Smooth muscle cell (in vitro differentiated cells): ENCODE data around the gene FOXA2. TPM values are rescaled to one million over a fixed set of nuclear protein-coding genes. Genes with fewer than 3 reads are reported as not detected.

ENCODE experiments used
- DNase-seq: peaks from one replicate; lab custom pipeline; 2025; ENCODE audit not compliant: unreplicated experiment; lab: John Stamatoyannopoulos, UW
- H2AFZ ChIP-seq: fragments of 200-600 bp; sonication (generic); 2 replicates; pipeline ENCODE4 v1.6.0; 2016; ENCODE audit warnings: antibody characterized with exemption, low read depth, mild to moderate bottlenecking
- H3F3A ChIP-seq: fragments of 200-600 bp; sonication (generic); 2 replicates; pipeline ENCODE4 v1.6.0; 2017; ENCODE audit warnings: antibody characterized with exemption, low read depth
- H3K27ac ChIP-seq: fragments of 200-600 bp; sonication (generic); 2 replicates; pipeline ENCODE4 v1.5.1; 2016; ENCODE audit warnings: low read depth, mild to moderate bottlenecking
- H3K27me3 ChIP-seq: fragments of 200-600 bp; sonication (generic); 2 replicates; pipeline ENCODE4 v1.6.1; 2016; ENCODE audit warnings: low read depth, mild to moderate bottlenecking
- H3K36me3 ChIP-seq: fragments of 200-600 bp; sonication (generic); 2 replicates; pipeline ENCODE4 v1.5.1; 2016; ENCODE audit warnings: low read depth
- H3K4me1 ChIP-seq: fragments of 200-600 bp; sonication (generic); 2 replicates; pipeline ENCODE4 v1.5.1; 2016; ENCODE audit warnings: low read depth
- H3K4me2 ChIP-seq: fragments of 200-600 bp; sonication (generic); 2 replicates; pipeline ENCODE4 v1.6.0; 2016; ENCODE audit warnings: mild to moderate bottlenecking
- H3K4me3 ChIP-seq: fragments of 200-600 bp; sonication (generic); 2 replicates; pipeline ENCODE4 v1.5.1; 2016; ENCODE audit warnings: mild to moderate bottlenecking
- H3K79me2 ChIP-seq: fragments of 200-600 bp; sonication (generic); 2 replicates; pipeline ENCODE4 v1.6.0; 2016; ENCODE audit warnings: low read depth, mild to moderate bottlenecking
- H3K9ac ChIP-seq: fragments of 200-600 bp; sonication (generic); 2 replicates; pipeline ENCODE4 v1.6.0; 2016; ENCODE audit warnings: low read depth
- H3K9me3 ChIP-seq: fragments of 200-600 bp; sonication (generic); replicated peaks from 2 replicates; pipeline ENCODE4 v1.5.1; 2016; ENCODE audit warnings: low read depth
- H4K20me1 ChIP-seq: fragments of 200-600 bp; sonication (generic); 2 replicates; pipeline ENCODE4 v1.6.0; 2016; ENCODE audit warnings: low read depth
- CTCF ChIP-seq: fragments of 200-600 bp; sonication (generic); IDR thresholded peaks from 2 replicates; pipeline ENCODE4 v1.5.1; 2017; ENCODE audit warnings: borderline replicate concordance, mild to moderate bottlenecking, antibody characterized with exemption; ENCODE audit not compliant: insufficient read depth, poor library complexity, severe bottlenecking
- WGBS: methylation state at CpG from one replicate; pipeline ENCODE4 v1.1.7; 2016; ENCODE audit warnings: low lambda C conversion rate; 5-methylcytosine and 5-hydroxymethylcytosine counted together
- polyA plus RNA-seq: library from polyadenylated mRNA; unstranded; fragments of >200 nt; fragmentation: Nextera tagmentation; extraction: Ambion mirVana; gene quantifications from 2 replicates; pipeline ENCODE4 v1.2.1, GENCODE V29; 2016
- total RNA-seq: library from RNA; depleted of rRNA; stranded (reverse); fragments of >200 nt; gene quantifications from 2 replicates; pipeline ENCODE4 v1.2.3, GENCODE V29; 2014

FOXA2 gene
- total and polyA plus RNA-seq, 2 experiments from 2014 or later: not detected

DNA sequence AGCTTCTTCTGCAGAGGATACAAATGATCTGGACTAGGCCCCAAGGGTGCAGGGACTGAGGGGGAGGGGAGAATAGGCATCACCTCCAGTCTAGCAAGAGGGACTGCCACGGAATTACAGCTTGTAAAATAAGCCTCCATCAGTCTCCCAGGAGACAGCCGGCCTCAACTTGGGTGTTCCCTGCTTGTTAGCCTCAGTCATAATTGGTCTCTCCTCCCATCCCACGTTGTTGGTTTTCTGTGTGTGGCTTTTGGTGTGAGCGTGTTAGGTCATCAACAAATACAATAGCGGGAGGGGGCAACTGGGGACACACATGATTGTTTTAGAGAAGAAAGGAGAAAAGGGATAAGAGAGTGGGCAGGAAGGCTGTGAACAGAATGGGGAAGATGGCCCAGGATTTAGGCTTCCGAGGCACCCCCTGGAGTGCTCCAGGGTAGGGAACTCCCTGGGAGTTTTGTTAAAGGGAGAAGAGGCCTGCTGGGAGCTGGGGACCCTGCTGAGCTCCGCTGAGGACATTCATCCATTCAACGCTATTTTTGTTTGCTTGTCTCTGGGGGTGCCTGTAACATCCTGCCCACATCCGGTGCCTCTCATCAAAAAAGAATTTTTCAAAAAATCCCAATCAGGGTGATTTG, 9.2 kb downstream of the FOXA2 start:
- Histone ChIP-seq H2AFZ (no peak overlapping the region), H3K9ac (no peak overlapping the region), H3K4me3 (no peak overlapping the region), H3K79me2 (no peaks in the 10 kb centered on the region), H3K4me1 (peaks cover 21% of the 10 kb centered on the region), H3K27me3 (peaks cover 100% of the 10 kb centered on the region), H4K20me1 (no peaks in the 10 kb centered on the region), H3K27ac (no peak overlapping the region), H3F3A (no peaks in the 10 kb centered on the region), H3K4me2 (no peak overlapping the region), H3K9me3 (no peaks in the 10 kb centered on the region), H3K36me3 (no peaks in the 10 kb centered on the region)
- TF ChIP-seq CTCF: no peak
- no peak for DNase-seq
- WGBS: 4% methylated on average over 9 of the region's 9 CpGs

GRCh38 chr20:22574545-22575086, 9.8 kb downstream of the FOXA2 start:
- H3K27me3 ChIP-seq: peaks cover 100% of the 10 kb centered on the region
- no peak for TF ChIP-seq CTCF
- no peaks in the 10 kb centered on the region for H3K36me3 ChIP-seq
- no peak overlapping the region for H3K9ac ChIP-seq
- no peak overlapping the region for H2AFZ ChIP-seq
- H3K9me3 ChIP-seq: no peaks in the 10 kb centered on the region
- peaks cover 21% of the 10 kb centered on the region for H3K4me1 ChIP-seq
- no peak overlapping the region for H3K4me3 ChIP-seq
- WGBS: 14% methylated on average over 4 of the region's 4 CpGs
- H3K27ac ChIP-seq: no peak overlapping the region
- H4K20me1 ChIP-seq: no peaks in the 10 kb centered on the region
- H3K79me2 ChIP-seq: no peaks in the 10 kb centered on the region
- no peak for DNase-seq
- H3F3A ChIP-seq: no peaks in the 10 kb centered on the region
- H3K4me2 ChIP-seq: no peak overlapping the region

- TF ChIP-seq CTCF: no peak
- Histone ChIP-seq H3K27ac (no peak overlapping the region), H3K4me1 (peaks cover 19% of the 10 kb centered on the region), H4K20me1 (no peaks in the 10 kb centered on the region), H3K27me3 (peaks cover 100% of the 10 kb centered on the region), H3K36me3 (no peaks in the 10 kb centered on the region), H3K9me3 (no peaks in the 10 kb centered on the region), H3K4me2 (no peak overlapping the region), H3K4me3 (no peak overlapping the region), H2AFZ (no peak overlapping the region), H3K9ac (no peak overlapping the region), H3F3A (no peaks in the 10 kb centered on the region), H3K79me2 (no peaks in the 10 kb centered on the region)
- DNase-seq: no peak
- 17% methylated on average over 2 of the region's 6 CpGs for WGBS
Observed at GRCh38 chr20:22572491-22572890, 11.9 kb downstream of the FOXA2 start.

DNA sequence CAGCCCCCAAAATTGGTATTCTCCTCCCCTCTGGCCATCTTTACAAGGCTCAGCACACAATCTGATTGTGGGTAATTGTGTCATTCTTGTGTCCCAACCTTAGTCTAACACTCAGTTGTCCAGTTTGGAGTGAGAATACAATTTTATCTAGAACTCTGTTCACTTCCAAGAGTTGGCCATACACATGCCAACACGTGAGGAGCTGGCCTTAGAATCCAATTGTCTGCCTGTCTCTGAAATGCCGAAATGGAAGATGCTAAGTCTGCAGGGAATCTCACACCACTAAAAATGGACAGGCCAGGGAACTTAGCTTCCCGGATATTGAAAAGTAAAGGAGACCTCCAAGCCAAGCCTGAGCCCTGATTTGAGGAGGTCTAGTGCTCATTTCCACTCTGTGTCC, 12.3 kb downstream of the FOXA2 start:
- Histone ChIP-seq H3K9ac (no peak overlapping the region), H3K27me3 (peaks cover 100% of the 10 kb centered on the region), H3K79me2 (no peaks in the 10 kb centered on the region), H3K27ac (no peak overlapping the region), H3K4me2 (no peak overlapping the region), H2AFZ (no peak overlapping the region), H4K20me1 (no peaks in the 10 kb centered on the region), H3K4me3 (no peak overlapping the region), H3K4me1 (peaks cover 19% of the 10 kb centered on the region), H3K36me3 (no peaks in the 10 kb centered on the region), H3K9me3 (no peaks in the 10 kb centered on the region), H3F3A (no peaks in the 10 kb centered on the region)
- TF ChIP-seq CTCF: no peak
- no peak for DNase-seq
- 47% methylated on average over 3 of the region's 3 CpGs for WGBS
